GM21529 (cell line): ENCODE results near the gene BRD7.

ENCODE experiments used
- ATAC-seq: cut with Tn5 transposase; IDR thresholded peaks from one replicate; pipeline ENCODE4 v1.9.1; 2021; ENCODE audit not compliant: unreplicated experiment

BRD7 gene

DNA sequence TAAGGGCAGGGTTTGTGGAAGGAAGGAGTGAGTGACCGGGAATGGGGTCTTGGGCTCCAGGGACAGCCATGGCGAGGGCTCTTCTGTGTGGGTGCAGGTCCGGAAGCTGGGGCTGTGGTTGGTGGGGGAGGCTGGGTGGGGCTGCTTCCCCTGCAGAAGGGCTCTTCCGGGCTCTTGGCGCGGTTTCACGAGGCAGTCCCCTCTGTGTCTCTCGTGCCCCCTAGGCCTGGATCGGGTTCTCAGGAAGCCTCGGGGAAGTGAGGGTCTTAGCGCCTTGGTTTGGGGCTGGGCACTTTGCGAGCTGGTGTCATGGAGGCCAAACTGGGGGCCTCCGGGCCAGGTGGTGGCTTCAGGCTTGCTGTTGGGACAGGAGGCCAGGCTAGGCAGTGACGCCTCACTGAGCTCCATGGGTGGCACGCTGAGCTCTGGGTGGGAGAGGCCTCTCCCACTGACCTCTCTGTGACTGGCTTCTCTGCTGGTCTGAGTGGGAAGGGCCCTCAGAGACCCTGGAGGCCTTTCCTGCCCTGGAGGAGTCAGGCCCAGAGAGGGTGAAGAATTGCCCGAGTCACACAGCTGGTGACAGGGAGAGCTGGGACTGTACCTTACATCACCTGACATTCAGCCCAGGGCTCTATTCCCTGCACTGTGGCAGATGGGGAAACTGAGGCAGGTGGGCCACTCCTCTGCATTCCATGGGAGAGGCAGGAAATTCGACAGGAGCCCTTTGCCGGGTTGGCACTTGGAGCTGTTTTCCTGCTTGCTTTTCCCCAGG lies 94.3 kb downstream of the BRD7 start:
- peak; percentile 44 for ATAC-seq

DNA sequence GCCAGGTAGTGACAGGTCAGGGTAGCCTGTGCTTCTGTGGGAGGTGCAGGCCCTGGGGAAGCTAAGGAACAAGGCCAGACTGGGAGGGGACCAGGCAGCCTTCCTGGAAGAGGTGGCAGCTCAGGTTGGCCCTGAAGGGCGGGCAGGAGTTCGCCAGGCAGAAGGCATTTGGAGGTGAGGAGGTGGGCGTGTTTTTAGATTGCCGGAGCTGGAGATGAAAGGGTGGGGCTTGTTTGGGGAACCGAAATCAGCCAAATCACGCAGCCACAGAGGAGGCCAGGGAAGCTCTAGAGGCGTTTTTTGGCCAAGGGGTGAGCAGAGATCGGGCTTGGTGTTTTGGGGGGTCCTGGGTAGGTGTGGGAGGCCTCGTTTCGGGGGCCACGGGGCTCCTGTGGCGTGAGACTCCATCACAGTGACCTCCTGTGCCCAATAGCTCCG lies 94.9 kb downstream of the BRD7 start:
- ATAC-seq, result peak; percentile 68

DNA sequence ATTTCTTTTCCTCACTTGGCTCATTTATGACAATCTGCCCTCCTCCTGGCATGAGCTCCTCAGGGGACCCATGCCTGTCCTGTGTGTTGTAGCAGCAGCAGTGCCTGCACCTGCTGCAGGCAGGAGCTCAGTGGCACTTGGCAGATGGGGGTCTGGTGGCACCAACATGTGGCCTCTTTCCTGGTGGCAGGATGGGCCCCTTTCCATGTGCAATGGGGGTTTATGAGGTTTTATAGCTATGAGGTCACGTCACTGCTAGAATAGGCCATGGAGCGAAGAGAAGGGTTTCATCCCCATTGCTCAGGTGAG lies 95.5 kb downstream of the BRD7 start:
- ATAC-seq, result no peak

DNA sequence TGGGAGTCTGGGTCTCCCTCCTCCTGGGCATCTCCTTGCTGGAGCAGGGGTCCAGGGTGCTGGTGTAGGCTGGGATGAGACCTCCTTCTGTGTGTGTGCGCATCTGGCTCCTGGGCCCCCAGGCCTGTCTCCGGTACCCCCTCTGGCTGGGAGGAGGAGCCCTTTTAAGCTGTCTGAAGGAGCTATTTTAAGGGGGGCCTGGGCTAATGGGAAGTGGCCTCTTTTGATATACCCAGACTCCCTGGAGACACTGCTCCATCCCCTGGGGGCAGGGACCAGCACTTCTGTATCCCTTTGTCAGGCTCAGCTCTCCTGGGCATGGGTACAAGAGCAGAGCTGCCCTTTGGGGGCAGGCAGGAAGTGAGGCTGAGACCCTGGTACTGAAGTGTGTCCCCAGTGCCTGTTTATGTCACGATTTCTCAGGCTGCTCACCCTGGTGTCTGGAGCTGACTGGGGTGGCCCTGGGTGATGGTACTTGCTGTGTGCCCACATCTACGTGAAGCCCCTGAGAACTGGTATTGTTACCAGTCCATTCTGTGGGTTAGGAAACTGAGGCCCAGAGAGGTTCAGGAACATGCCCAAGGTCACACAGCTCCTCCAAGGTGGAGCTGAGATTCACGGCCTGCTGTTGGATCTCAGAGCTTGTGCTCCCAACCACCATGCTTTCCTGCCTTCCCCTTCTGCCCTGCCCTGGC lies 96.0 kb downstream of the BRD7 start:
- ATAC-seq, result no peak

DNA sequence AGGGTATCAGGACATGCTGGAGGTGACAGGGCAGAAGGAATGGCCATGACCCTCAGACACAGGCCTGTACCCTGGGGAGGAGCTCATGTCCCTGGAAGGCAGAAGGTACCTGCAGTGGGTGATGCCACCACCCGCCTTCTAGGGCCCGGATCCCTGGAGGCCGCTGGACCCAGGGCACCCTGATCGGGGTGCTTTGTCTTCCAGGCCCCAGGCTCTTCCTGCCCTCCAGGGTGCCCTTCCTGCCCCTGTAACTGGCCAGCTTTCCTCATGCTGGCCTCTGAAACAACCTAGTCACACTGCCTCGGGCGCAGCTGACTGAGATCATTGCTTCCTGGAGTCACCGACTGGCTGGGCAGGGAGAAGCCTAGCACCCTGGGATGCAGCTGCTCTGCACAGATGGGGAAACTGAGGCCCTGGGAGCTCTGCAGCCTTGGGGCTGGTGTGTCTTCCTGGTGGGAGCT lies 96.6 kb downstream of the BRD7 start:
- ATAC-seq, result no peak

DNA sequence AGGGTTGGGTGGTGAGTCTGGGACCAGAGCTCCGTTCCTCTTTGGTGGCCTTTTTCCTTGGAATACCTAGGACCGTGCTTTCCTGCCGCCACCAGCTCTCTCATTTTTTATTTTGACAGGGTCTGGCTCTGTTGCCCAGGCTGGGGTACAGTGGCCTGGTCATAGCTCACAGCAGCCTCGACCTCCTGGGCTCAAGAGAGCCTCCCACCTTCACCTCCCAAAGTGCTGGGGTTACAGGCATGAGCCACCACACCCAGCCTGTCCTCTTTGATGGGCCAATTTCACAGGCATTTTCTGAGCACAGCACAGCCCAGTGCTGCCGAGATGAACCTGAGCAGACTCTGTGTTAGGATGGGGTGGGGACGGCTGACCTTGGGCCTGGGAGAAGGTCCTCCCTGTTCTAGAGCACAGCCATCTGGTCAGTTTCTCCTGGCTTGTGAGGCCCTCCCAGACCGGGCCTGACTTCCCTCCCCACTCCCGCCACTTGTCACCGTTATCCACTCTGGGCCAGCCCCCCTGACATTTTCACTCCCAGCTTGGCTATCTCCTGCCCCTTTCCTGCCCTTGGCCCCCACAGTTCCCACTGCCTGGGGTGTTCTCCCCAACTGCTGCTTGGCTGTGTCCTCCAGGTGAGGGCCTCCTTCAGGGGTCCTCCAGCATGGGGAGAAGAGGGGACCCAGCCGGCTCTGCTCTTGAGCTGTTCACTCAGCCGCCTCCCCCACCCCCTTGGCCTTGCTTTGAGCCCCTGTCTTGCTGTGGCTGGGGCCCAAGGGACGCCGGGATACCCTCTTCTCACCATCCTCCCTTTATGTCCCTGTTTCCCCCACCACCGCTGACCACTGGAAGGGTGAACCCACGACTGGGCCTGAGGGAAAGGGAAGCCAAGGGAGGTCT lies 97.4 kb downstream of the BRD7 start:
- ATAC-seq, result no peak

DNA sequence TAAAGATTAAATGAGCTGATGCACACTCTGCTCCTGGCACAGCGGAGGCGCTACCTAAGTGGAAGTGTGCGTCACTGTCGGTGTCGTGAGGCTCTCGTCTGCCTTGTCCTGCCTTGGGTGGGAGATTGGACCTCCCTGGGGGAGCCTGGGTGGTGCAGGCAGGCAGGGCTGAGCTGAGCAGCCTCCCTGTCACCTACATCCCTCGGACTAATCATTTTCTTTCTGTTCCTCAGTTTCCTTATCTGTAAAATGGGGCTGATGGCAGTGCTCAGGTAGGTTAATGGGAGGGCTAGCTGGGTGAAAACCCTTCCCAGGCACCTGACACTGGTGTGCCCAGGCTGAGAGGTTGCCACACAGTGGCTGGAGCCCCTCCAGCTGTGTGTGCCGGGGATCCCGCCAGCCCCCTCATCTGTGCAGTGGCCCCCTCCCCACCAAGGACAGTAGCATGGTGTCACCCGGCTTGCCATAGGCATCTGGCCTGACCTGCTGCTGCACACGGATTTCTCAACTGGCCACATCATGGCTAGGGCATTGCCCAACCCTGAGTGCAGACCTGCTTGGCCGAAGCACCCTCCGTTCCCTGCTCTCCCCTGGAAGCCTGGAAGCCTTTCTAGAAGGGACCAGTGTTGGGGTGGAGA lies 98.2 kb downstream of the BRD7 start:
- ATAC-seq, result no peak

DNA sequence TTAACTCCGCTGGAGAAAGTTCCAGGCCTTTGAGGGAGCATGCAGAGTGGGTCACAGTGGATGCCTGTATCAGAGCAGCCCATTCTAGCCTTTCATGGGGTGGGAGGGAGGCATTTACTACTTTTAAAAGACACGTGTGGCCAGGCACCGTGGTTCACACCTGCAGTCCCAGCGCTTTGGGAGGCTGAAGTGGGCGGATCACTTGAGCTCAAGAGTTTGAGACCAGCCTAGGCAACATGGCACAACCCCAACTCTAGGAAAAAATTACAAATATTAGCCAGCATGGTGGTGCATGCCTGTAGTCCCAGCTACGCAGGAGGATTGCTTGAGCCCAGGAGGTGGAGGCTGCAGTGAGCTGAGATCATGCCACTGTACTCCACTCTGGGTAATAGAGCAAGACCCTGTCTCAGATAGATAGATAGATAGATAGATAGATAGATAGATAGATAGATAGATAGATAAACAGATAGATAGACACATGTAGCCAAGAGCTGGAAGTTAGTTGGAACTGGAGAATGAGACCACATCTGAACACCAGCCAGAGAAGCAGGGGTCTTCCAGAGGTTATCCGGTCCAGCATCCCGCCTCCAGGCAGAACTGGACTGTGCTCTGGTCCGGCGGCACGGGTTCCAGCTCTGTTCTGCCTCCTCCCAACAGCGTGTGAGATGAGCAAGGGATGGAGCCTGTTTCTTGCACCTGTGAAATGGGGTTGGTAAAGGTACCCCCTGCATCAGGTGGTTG lies 98.8 kb downstream of the BRD7 start:
- no peak for ATAC-seq

DNA sequence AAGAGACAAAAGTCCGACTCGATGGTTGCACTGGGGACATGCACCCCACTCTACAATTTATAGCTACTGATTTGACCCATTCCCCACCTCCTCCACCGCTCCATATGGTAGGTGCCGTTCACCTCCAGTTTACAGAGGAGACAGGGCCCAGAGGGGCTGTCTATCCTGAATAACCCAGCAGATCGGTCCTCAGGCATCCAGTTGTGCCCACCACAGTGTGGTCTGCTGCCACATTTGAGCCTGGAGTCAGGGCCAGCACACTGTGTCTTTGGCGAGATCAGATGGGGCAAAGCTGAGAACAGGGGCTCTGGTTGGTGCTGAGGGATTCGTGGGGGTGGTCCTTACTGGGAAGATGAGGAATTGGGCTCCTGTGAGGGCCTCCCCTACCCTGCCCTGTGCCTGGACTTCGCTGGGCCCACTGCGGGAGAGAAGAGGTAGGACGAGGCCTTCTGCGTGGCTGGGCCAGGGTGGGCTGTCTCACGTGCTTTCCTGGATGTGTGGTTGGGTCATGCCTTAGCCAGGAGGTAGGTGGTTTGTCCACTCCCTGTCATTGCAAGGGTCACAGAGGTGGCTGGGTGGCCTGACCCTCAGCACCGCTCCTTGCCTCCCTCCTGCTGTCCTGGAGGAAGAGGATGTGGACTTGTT lies 99.6 kb downstream of the BRD7 start:
- ATAC-seq, result no peak

DNA sequence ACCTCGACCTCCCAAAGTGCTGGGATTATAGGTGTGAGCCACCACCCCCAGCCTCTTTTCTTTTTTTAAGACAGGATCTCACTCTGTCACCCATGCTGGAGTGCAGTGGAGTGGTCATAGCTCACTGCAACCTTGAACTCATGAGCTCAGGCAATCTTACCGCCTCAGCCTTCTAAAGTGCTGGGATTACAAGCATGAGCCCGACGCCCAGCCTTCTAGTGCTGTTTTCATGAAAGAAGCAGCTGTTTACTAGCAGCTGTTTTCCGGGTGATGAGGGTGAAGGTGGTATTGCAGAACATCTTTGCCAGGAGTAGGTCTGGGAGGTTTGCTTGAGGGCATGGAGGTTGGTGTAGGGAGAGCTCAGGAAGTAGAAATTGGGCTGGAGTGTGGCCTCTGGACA lies 100.4 kb downstream of the BRD7 start:
- ATAC-seq, result no peak

DNA sequence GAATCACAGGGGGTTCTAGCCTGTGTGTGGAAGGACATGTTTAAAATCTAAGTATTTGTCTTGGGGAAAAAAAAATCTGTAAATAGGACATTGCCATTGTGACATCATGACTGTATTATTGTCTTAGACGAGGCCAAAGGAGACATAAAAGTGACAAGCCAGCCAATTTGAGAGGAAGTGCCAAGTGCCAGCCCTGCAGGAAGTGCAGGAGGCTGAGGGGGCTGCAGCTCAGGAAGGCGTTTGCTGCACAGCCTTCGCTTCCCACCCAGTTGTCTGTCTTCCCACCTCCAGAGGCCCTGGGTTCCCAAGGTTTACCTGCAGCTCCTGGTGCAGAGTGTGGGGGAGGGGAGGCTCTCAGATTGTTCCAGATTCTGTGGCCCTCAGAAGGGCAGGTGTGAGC lies 101.1 kb downstream of the BRD7 start:
- no peak for ATAC-seq

DNA sequence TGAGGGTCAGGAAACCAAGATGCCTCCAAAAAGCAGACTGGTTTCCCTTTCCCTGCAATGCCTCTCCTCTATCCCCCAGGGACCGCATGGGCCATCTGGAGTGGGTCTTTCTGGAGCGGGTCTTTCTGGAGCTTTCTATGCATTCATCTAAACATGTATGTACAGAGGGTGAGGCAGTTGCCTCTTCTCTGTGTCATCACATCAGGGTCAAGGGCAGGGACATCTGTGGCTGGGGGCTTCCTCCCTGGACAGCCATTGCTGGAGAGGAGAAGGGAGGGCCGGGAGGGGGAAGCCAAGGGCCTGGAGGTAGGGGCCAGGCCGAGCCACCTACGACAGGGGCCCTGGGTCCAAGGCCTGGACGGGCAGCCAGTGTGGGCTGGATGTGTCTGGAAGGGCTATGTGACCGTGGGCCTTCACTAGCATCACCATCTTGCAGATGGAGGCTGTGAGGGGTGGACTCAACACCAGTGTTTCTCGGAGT lies 101.6 kb downstream of the BRD7 start:
- ATAC-seq, result no peak

DNA sequence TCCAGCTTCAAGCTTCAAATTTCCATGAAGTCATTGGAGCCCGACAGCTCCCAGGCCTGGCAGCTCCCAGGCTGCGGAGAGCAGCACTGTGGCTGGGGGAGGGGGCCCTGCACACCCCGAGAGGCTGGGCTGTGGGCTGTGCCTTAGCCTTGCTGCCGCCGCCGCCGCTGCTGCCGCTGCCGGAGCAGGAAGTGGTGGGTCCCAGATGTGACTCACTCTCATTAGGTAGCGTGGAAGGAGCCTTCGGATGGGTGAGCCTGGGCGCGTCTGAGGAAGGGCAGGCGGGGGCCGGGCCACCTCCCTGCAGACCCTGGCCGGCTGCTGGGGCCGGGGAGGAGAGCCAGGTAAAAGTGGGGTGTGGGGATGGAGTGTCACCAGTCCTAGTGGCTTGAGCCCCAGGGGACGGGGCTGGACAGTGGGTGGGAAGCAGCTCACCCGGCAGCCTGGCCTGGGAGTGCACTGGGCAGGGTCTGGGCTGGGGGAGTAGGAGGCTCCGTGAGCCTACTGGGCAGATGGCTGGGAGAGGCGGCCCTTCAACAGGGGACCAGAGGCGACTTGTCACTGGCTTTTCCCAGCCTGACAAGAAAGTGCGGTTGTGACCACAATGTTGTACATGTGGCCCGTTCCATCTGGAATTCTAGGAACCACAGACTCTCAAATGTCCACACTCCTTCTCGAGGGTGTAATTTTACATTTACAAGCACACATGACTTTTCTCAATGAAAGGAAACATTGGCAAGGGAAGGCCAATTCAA lies 102.3 kb downstream of the BRD7 start, which contains the start of gene ADCY7:
Gene ADCY7, plus strand, starts transcription at position 215 of the 755 bp plus-strand sequence. CDS start 21,629 bp downstream, outside the sequence.
- peak; percentile 86 for ATAC-seq
